H1 (cell line): ENCODE results near the gene CCDC174. TPM values are rescaled to one million over a fixed set of nuclear protein-coding genes. Genes with fewer than 3 reads are reported as not detected.

Source experiments
- CTCF ChIA-PET: fragments of 300-600 bp; sonication (Branson Sonifier 250); formaldehyde crosslinking; loops from one replicate; lab custom pipeline; 2021; ENCODE audit not compliant: partially characterized antibody; lab: Charles Lee
- POLR2A ChIA-PET: fragments of 300-600 bp; sonication (Branson Sonifier 250); formaldehyde crosslinking; loops from one replicate; lab custom pipeline; 2021; ENCODE audit warnings: inconsistent platforms; ENCODE audit not compliant: partially characterized antibody; lab: Charles Lee
- DNase-seq, 2 experiments: peaks; one replicate each; pipeline versions ENCODE4 v3.0.0 to v3.0.0-alpha.2; 2010 to 2022; ENCODE audit warnings: low spot score in 2 of 2, low read depth in 1 of 2, mixed read lengths in 1 of 2
- FAIRE-seq: peaks from 2 replicates; lab custom pipeline; 2011; peaks lifted over from hg19 to GRCh38; lab: Jason Lieb, UNC
- H2AFZ ChIP-seq: 2 replicates; pipeline ENCODE4 v1.8.1; 2012; ENCODE audit warnings: low read length, inconsistent platforms
- H2AK5ac ChIP-seq: 2 replicates; pipeline ENCODE4 v1.6.1; 2013; ENCODE audit warnings: low read depth, low read length
- H2BK120ac ChIP-seq: replicated peaks from 2 replicates; pipeline ENCODE3; 2013; ENCODE audit warnings: low read depth, low read length, inconsistent platforms
- H2BK12ac ChIP-seq: 2 replicates; pipeline ENCODE4 v1.6.1; 2013; ENCODE audit warnings: low read depth, low read length
- H2BK15ac ChIP-seq: 2 replicates; pipeline ENCODE4 v1.6.1; 2013; ENCODE audit warnings: low read length
- H2BK20ac ChIP-seq: 2 replicates; pipeline ENCODE4 v1.6.1; 2013; ENCODE audit warnings: low read length
- H2BK5ac ChIP-seq: 2 replicates; pipeline ENCODE4 v1.6.1; 2013; ENCODE audit warnings: low read depth, low read length
- H3K14ac ChIP-seq: 2 replicates; pipeline ENCODE4 v1.6.1; 2013; ENCODE audit warnings: inconsistent platforms; ENCODE audit not compliant: insufficient read length
- H3K18ac ChIP-seq: 2 replicates; pipeline ENCODE4 v1.6.1; 2013; ENCODE audit warnings: low read length; ENCODE audit errors: extremely low read depth
- H3K23ac ChIP-seq: 2 replicates; pipeline ENCODE4 v1.6.1; 2013; ENCODE audit warnings: inconsistent platforms; ENCODE audit not compliant: insufficient read length
- H3K23me2 ChIP-seq: 2 replicates; pipeline ENCODE4 v1.6.1; 2013; ENCODE audit warnings: low read depth, low read length
- H3K27ac ChIP-seq: 2 replicates; pipeline ENCODE4 v1.6.1; 2011; ENCODE audit warnings: low read depth, low read length, inconsistent platforms
- H3K27me3 ChIP-seq, 4 experiments: replicated peaks in 1 of 4; 1 replicate in 1 of 4; 2 replicates in 3 of 4; pipeline versions ENCODE4 v1.6.1 to v1.8.1; 2011 to 2013; ENCODE audit warnings: low read length in 3 of 4, mild to moderate bottlenecking in 3 of 4, inconsistent platforms in 2 of 4, mixed read lengths in 2 of 4, moderate library complexity in 1 of 4; ENCODE audit not compliant: control insufficient read depth in 3 of 4, insufficient read depth in 3 of 4; ENCODE audit errors: extremely low read depth in 1 of 4
- H3K36me3 ChIP-seq, 4 experiments: 2 replicates each; pipeline versions ENCODE4 v1.6.1 to v1.8.1; 2011 to 2013; ENCODE audit warnings: mild to moderate bottlenecking in 4 of 4, low read length in 3 of 4, moderate library complexity in 2 of 4, control low read depth in 1 of 4, inconsistent platforms in 1 of 4; ENCODE audit not compliant: insufficient read depth in 4 of 4, control insufficient read depth in 2 of 4
- H3K4ac ChIP-seq: replicated peaks from 2 replicates; pipeline ENCODE3; 2013; ENCODE audit warnings: low read length, low read depth, mixed read lengths, inconsistent platforms; ENCODE audit not compliant: insufficient read length
- H3K4me1 ChIP-seq, 4 experiments: replicated peaks in 1 of 4; 1 replicate in 1 of 4; 2 replicates in 3 of 4; pipeline versions ENCODE4 v1.6.1 to v1.8.1; 2011 to 2013; ENCODE audit warnings: low read length in 3 of 4, inconsistent platforms in 2 of 4, mixed read lengths in 1 of 4; ENCODE audit not compliant: insufficient read depth in 4 of 4, control insufficient read depth in 3 of 4
- H3K4me2 ChIP-seq, 2 experiments: 2 replicates each; pipeline versions ENCODE4 v1.6.1 to v1.8.1; 2011 to 2013; ENCODE audit warnings: low read depth in 2 of 2, low read length in 2 of 2, control low read depth in 1 of 2, inconsistent platforms in 1 of 2, mild to moderate bottlenecking in 1 of 2; ENCODE audit not compliant: insufficient read depth in 1 of 2
- H3K4me3 ChIP-seq, 4 experiments: fragments of 200-600, 300-600 bp in 1 of 4; sonication (generic), shearing (Covaris generic), sonication (Bioruptor Twin) in 1 of 4; 2 replicates each; pipeline versions ENCODE4 v1.5.1 to v1.8.1; 2011 to 2016; ENCODE audit warnings: low read length in 4 of 4, low read depth in 3 of 4, control low read depth in 2 of 4, inconsistent platforms in 2 of 4, mild to moderate bottlenecking in 2 of 4, mixed read lengths in 1 of 4, moderate library complexity in 1 of 4; ENCODE audit not compliant: insufficient read depth in 2 of 4; ENCODE audit errors: extremely low read depth in 1 of 4
- H3K56ac ChIP-seq: replicated peaks from 2 replicates; pipeline ENCODE3; 2013; ENCODE audit warnings: low read depth, mild to moderate bottlenecking, mixed read lengths, low read length, inconsistent platforms; ENCODE audit not compliant: insufficient read length
- H3K79me1 ChIP-seq: 2 replicates; pipeline ENCODE4 v1.6.1; 2013; ENCODE audit warnings: low read depth, low read length, control low read depth
- H3K79me2 ChIP-seq, 2 experiments: 2 replicates each; pipeline versions ENCODE4 v1.6.1 to v1.8.1; 2012 to 2013; ENCODE audit warnings: low read length in 2 of 2, mild to moderate bottlenecking in 2 of 2, inconsistent platforms in 1 of 2; ENCODE audit not compliant: insufficient read depth in 2 of 2, control insufficient read depth in 1 of 2
- H3K9ac ChIP-seq, 4 experiments: replicated peaks in 1 of 4; 1 replicate in 1 of 4; 2 replicates in 3 of 4; pipeline versions ENCODE4 v1.6.1 to v1.8.1; 2011 to 2013; ENCODE audit warnings: low read depth in 3 of 4, low read length in 3 of 4, control low read depth in 2 of 4, mild to moderate bottlenecking in 2 of 4, moderate library complexity in 2 of 4, inconsistent platforms in 1 of 4; ENCODE audit errors: extremely low read depth in 1 of 4
- H3K9me3 ChIP-seq, 2 experiments: 2 replicates each; pipeline versions ENCODE4 v1.6.1 to v1.8.1; 2012 to 2013; ENCODE audit warnings: mild to moderate bottlenecking in 2 of 2, moderate library complexity in 2 of 2, control low read depth in 1 of 2, inconsistent platforms in 1 of 2, low read depth in 1 of 2, low read length in 1 of 2, mixed read lengths in 1 of 2; ENCODE audit not compliant: insufficient read depth in 2 of 2
- H4K20me1 ChIP-seq, 2 experiments: replicated peaks in 1 of 2; 2 replicates each; pipeline versions ENCODE3 to v1.8.1; 2011 to 2013; ENCODE audit warnings: inconsistent platforms in 2 of 2, low read length in 2 of 2, mild to moderate bottlenecking in 1 of 2; ENCODE audit not compliant: insufficient read depth in 2 of 2, control insufficient read depth in 1 of 2
- H4K5ac ChIP-seq: 2 replicates; pipeline ENCODE4 v1.6.1; 2013; ENCODE audit warnings: low read length, low read depth, mixed read lengths, inconsistent platforms; ENCODE audit not compliant: insufficient read length
- H4K8ac ChIP-seq: 2 replicates; pipeline ENCODE4 v1.8.0; 2013; ENCODE audit warnings: mild to moderate bottlenecking, moderate library complexity, low read length, inconsistent platforms; ENCODE audit not compliant: insufficient read depth; ENCODE audit errors: extremely low read depth
- H4K91ac ChIP-seq: replicated peaks from 2 replicates; pipeline ENCODE3; 2013; ENCODE audit warnings: low read length, mixed read lengths, inconsistent platforms; ENCODE audit not compliant: insufficient read length
- ASH2L ChIP-seq: fragments of 200-600, 300-600 bp; sonication (generic); IDR thresholded peaks from one replicate; pipeline ENCODE4 v1.7.1; 2017; ENCODE audit warnings: low read length
- BCL11A ChIP-seq, 2 experiments: IDR thresholded peaks; one replicate each; pipeline ENCODE4 v1.6.1; 2011; ENCODE audit warnings: low read depth in 2 of 2, low read length in 2 of 2, mild to moderate bottlenecking in 2 of 2
- CEBPB ChIP-seq: IDR thresholded peaks from 2 replicates; pipeline ENCODE4 v1.6.1; 2012; ENCODE audit warnings: low read depth, low read length
- E2F6 ChIP-seq: IDR thresholded peaks from 2 replicates; pipeline ENCODE4 v1.6.1; 2012; ENCODE audit warnings: inconsistent platforms
- FOSL1 ChIP-seq: IDR thresholded peaks from 2 replicates; pipeline ENCODE4 v1.6.1; 2011; ENCODE audit warnings: mild to moderate bottlenecking, low read depth, low read length, moderate library complexity; ENCODE audit not compliant: insufficient read depth
- POU5F1 ChIP-seq: IDR thresholded peaks from 2 replicates; pipeline ENCODE4 v1.6.1; 2011; ENCODE audit warnings: low read depth, mild to moderate bottlenecking, low read length, moderate library complexity
- SIX5 ChIP-seq: IDR thresholded peaks from 2 replicates; pipeline ENCODE4 v1.6.1; 2011; ENCODE audit warnings: mild to moderate bottlenecking, low read depth, low read length
- SRF ChIP-seq: IDR thresholded peaks from 2 replicates; pipeline ENCODE4 v1.6.1; 2011; ENCODE audit warnings: mild to moderate bottlenecking, low read depth, low read length, moderate library complexity
- WGBS, 2 experiments: shearing (Covaris generic) in 1 of 2; methylation state at CpG; one replicate each; pipeline versions ENCODE4 v1.1.6 to v1.1.7; 2013 to 2015; ENCODE audit warnings: low lambda C conversion rate in 2 of 2, mixed read lengths in 2 of 2, inconsistent platforms in 1 of 2, low coverage in 1 of 2, missing lambda C conversion rate in 1 of 2; ENCODE audit not compliant: insufficient replicate concordance in 2 of 2, insufficient coverage in 1 of 2, insufficient read length in 1 of 2; ENCODE audit errors: extremely low coverage in 1 of 2, missing lambda C conversion rate in 1 of 2; 5-methylcytosine and 5-hydroxymethylcytosine counted together
- polyA plus RNA-seq, 7 experiments: library from polyadenylated mRNA; depleted of rRNA in 3 of 7; stranded (reverse) in 5 of 7; unstranded in 2 of 7; fragments of >200 nt in 5 of 7; fragments of 200-250 nt in 2 of 7; gene quantifications; 1 replicate in 5 of 7; 2 replicates in 1 of 7; 4 replicates in 1 of 7; pipeline versions ENCODE4 v1.2.1 to v1.2.3, GENCODE V29; 2011 to 2013; ENCODE audit warnings: missing spikeins in 2 of 7, mixed read lengths in 2 of 7
- total RNA-seq: library from RNA; stranded (reverse); fragmentation: NEBNext Ultra II Directional; extraction: Animal tissue kit (Norgen Biotek cat#: 25700); gene quantifications from 2 replicates; pipeline ENCODE4 v1.2.1, GENCODE V29; 2021

CCDC174 gene
- total and polyA plus RNA-seq, 2 of the 8 experiments (the other 6 are each of a cell fraction or from before 2014, with no cell fraction given), result 3.5 to 11.9 TPM

GRCh38 chr3:14641346-14641745 is 10.2 kb upstream of the CCDC174 start:
- no peak overlapping the region for H4K8ac ChIP-seq
- no peak overlapping the region for H4K91ac ChIP-seq
- TF ChIP-seq SRF (no peak), SIX5 (no peak), BCL11A (IDR thresholded peaks at IDR 0.05; ENCODE audit: low read depth in 2 of 2, low read length in 2 of 2) (no peak), FOSL1 (no peak), ASH2L (no peak), CEBPB (no peak), POU5F1 (no peak), E2F6 (no peak)
- TF ChIP-seq, all 59 proteins: peak for 0
- Histone ChIP-seq H3K23ac (no peak overlapping the region), H3K23me2 (no peaks in the 10 kb centered on the region), H3K9ac (no peak overlapping the region), H4K5ac (no peak overlapping the region), H2BK5ac (no peak overlapping the region), H2BK120ac (no peak overlapping the region), H3K36me3 (no peaks in the 10 kb centered on the region), H3K4me1 (no peaks in the 10 kb centered on the region), H2BK12ac (no peak overlapping the region), H3K4me2 (no peak overlapping the region), H2AK5ac (no peak overlapping the region), H3K27ac (no peak overlapping the region), H3K79me1 (no peaks in the 10 kb centered on the region), H3K79me2 (no peaks in the 10 kb centered on the region), H3K4me3 (no peak overlapping the region), H3K9me3 (no peaks in the 10 kb centered on the region), H2BK20ac (no peak overlapping the region), H3K18ac (no peak overlapping the region), H3K56ac (no peak overlapping the region), H3K27me3 (no peaks in the 10 kb centered on the region; a peak in 2 of 7 replicates), H4K20me1 (no peaks in the 10 kb centered on the region), H3K14ac (no peak overlapping the region), H3K4ac (no peak overlapping the region), H2AFZ (no peak overlapping the region), H2BK15ac (no peak overlapping the region)
- ChIA-PET POLR2A (interaction anchor here (0.9 kb wide), 1 partner anchor 35 kb away, joined by 4 read pairs; no protein-coding TSS in a partner anchor), CTCF (interaction anchor here (1.8 kb wide), 1 partner anchor 10 kb away, joined by 4 read pairs; no protein-coding TSS in a partner anchor)
- DNase-seq (no peak), FAIRE-seq (no peak)
- WGBS, 2 experiments, result 91% methylated on average over 4 of the region's 4 CpGs; no CpG with 5 or more reads in 1 of the 2 experiments
